SK-N-SH (cell line): ENCODE results near the gene DGKE.
A peak's percentile ranks its signal among the peaks of the same experiment; 100 is the strongest.

ENCODE experiments used
- CTCF ChIP-seq: fragments of 200-600 bp; sonication (generic); IDR thresholded peaks from 2 replicates; pipeline ENCODE4 v1.6.1; 2017; ENCODE audit warnings: antibody characterized with exemption, mild to moderate bottlenecking, moderate library complexity
- EP300 ChIP-seq, 2 experiments: IDR thresholded peaks; 2 replicates each; pipeline versions ENCODE4 v1.4.0 to v1.6.1; 2012; ENCODE audit warnings: borderline replicate concordance in 1 of 2, low read depth in 1 of 2, low read length in 1 of 2
- FOXJ3 ChIP-seq: sonication (generic); formaldehyde crosslinking; IDR thresholded peaks from 2 replicates; pipeline ENCODE4 v1.5.1; 2020; ENCODE audit warnings: mild to moderate bottlenecking, missing genetic modification reagents
- SIN3A ChIP-seq: IDR thresholded peaks from 2 replicates; pipeline ENCODE4 v1.6.1; 2012; ENCODE audit warnings: low read depth, mild to moderate bottlenecking, low read length, moderate library complexity, borderline replicate concordance
- TCF12 ChIP-seq: IDR thresholded peaks from 2 replicates; pipeline ENCODE4 v1.4.0; 2012

DNA sequence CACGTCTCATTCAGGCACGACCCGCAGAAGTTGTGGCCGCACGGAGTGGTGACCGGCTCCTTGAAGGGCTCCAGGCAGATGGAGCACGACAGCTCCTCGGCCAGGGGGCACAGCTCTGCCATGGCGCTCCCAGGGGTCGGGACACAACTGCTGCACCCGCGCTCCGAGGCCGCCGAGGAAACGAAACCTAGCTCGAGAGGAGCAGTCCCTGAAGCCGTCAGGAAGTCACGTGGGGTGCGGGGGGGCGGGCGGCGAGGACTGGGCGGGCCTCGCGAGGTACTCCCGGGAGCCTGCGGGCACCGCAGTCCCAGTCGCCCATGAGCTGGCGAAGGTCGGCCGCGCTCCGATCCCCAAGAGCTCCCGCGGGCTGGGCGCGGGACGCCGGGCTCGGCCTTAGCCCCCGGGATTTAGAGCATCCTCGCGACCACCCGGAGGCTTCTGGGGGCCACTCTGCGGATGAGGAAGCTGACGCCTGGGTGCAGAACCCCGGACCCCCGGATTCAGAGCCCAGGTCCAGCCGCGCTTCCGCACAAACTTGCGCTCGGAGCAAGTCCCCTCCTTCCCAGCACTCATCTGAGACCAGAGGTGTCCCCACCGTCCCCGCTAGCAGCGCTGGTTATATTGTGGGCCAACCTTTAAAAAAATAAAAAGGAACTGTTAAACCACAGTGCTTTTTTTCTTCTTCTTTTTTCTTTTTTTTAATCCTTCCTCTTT lies 80.1 kb downstream of the DGKE start, which contains the start of gene TRIM25:
- no peak for TF ChIP-seq CTCF
- peak in 1 of 2 experiments; percentile 42; a peak in 1 of 4 replicates for TF ChIP-seq EP300 (IDR thresholded peaks at IDR 0.05; ENCODE audit: borderline replicate concordance in 1 of 2, low read depth in 1 of 2, low read length in 1 of 2)
- TF ChIP-seq TCF12, result no peak
- peak; percentile 95 for TF ChIP-seq SIN3A
- TF ChIP-seq FOXJ3 (CRISPR knock-in tag), result no peak
